Measurements from ENCODE around the gene ABCF2. TPM values are rescaled to one million over a fixed set of nuclear protein-coding genes. Genes with fewer than 3 reads are reported as not detected.

ABCF2 gene
- total RNA-seq, 1 donor = 70.0 TPM

DNA sequence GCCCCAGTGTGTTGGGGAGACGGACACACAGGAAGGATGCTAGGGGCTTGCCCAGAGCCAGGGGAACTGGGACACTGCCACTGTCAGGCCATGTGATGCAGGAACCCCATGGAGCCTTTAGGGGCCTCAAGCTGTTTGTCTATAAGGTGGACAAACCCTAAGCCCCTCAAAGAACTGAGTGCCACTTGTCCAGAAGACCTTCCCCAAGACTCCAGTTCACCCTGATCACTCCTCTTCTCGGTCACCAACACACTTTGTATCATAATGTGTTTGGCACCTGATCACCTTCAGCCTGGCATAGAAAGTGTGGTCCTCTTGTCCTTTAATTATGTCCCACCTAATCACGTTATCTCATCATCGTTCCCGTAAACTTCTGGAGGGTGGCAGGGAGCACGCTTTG, 17.4 kb downstream of the ABCF2 start:
- TF ChIP-seq, protein P1, sequence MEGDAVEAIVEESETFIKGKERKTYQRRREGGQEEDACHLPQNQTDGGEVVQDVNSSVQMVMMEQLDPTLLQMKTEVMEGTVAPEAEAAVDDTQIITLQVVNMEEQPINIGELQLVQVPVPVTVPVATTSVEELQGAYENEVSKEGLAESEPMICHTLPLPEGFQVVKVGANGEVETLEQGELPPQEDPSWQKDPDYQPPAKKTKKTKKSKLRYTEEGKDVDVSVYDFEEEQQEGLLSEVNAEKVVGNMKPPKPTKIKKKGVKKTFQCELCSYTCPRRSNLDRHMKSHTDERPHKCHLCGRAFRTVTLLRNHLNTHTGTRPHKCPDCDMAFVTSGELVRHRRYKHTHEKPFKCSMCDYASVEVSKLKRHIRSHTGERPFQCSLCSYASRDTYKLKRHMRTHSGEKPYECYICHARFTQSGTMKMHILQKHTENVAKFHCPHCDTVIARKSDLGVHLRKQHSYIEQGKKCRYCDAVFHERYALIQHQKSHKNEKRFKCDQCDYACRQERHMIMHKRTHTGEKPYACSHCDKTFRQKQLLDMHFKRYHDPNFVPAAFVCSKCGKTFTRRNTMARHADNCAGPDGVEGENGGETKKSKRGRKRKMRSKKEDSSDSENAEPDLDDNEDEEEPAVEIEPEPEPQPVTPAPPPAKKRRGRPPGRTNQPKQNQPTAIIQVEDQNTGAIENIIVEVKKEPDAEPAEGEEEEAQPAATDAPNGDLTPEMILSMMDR (IDR thresholded peaks at IDR 0.05; ENCODE audit: insufficient read depth, low read depth, low read length) = no peak
- DNase-seq (ENCODE audit: low read depth) = no peak
- H3K4me3 ChIP-seq (ENCODE audit: low read depth, low read length) = no peak overlapping the region

DNA sequence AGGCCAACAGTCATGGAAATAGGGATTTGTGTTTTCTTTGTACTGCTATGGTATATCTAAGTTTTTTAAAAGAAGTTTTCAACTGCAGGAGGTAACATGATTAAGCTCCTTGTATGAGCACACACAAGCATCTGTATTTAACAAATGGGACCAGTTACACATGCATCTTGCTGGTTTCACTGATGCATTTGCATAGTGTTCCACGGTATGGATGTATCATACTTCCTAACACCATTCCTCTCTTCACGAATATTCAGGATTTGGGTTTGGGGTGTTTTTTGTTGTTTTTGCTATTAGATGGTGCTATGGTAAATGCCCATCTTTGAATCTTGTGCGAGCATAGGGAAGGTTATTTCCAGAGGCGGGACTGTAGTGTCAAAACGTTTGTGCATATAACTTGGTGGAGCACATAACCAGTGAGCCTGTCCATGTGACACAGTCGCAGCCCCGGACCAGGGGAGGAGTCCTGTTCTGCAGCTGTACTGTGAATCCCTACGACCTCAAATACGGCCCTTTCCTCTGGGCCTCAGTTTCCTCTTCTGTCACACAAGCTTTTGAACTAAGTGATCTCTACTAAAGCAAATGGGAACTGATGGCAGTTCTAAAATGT, 18.6 kb downstream of the ABCF2 start:
- no peak overlapping the region for H3K4me3 ChIP-seq (ENCODE audit: low read depth, low read length)
- TF ChIP-seq, protein P1 (IDR thresholded peaks at IDR 0.05; ENCODE audit: insufficient read depth, low read depth, low read length) = no peak
- DNase-seq (ENCODE audit: low read depth) = no peak

DNA sequence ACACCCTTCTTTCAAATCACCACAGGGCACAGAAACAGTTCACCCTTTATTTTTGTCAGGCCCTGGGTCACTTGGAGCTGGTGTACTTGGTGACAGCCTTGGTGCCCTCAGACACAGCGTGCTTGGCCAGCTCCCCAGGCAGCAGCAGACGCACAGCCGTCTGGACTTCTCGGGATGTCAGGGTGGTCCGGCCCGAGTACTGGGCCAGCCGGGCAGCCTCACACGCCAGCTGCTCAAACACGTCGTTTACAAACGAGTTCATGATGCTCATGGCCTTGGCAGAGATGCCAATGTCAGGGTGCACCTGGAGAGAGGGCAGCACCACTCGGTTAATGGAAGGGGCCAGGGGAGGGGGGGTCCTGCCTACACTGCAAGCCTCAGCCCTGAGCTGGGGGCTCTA, 19.2 kb downstream of the ABCF2 start:
- TF ChIP-seq, protein P1 (IDR thresholded peaks at IDR 0.05; ENCODE audit: insufficient read depth, low read depth, low read length) = no peak

DNA sequence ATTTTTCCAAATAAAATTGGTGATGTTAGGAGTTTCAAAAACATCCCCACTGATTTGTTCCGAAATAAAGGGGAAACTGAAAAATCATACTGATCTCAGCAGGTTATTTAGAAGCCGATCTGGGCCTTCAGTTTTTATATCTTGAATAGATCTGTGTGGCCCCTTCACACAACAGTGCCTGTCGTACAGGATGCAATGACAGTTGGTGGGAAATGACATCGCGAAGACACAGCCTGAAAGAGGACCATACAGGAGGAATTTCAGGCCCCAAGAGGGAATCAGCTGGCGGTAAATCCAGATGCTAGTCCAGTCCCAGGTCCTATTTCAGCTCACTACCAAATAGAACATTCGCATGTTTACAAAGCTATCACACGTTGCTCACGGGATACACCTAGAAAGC, 19.7 kb downstream of the ABCF2 start:
- no peak for DNase-seq (ENCODE audit: low read depth)
- H3K4me3 ChIP-seq (ENCODE audit: low read depth, low read length) = no peak overlapping the region
- TF ChIP-seq, protein P1 (IDR thresholded peaks at IDR 0.05; ENCODE audit: insufficient read depth, low read depth, low read length) = no peak

More for the DNA sequence above, 19.2 kb downstream of the ABCF2 start:
- H3K4me3 ChIP-seq (ENCODE audit: low read depth, low read length) = no peak overlapping the region
- DNase-seq (ENCODE audit: low read depth) = no peak

DNA sequence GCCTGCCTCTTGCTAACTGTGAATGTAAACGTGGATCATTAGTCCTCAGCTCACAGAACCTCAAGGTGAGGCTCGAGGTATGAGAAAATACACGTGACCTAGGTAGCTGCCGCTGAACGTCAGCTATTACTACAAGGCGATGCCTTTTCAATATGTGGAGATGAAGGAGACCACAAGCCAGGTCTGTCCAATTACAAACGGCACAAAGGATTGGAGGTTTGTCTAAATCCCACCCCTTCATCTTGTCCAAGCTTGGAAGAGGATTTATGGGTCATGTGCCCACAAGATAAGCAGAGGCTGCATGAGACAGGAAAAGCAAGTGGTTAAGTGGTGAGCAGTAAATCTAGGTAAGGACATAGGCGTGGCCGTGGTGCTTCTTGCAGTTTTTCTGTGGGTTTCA, 20.1 kb downstream of the ABCF2 start:
- peak; percentile 51 for DNase-seq (ENCODE audit: low read depth)
- TF ChIP-seq, protein P1 (IDR thresholded peaks at IDR 0.05; ENCODE audit: insufficient read depth, low read depth, low read length) = no peak
- no peak overlapping the region for H3K4me3 ChIP-seq (ENCODE audit: low read depth, low read length)

DNA sequence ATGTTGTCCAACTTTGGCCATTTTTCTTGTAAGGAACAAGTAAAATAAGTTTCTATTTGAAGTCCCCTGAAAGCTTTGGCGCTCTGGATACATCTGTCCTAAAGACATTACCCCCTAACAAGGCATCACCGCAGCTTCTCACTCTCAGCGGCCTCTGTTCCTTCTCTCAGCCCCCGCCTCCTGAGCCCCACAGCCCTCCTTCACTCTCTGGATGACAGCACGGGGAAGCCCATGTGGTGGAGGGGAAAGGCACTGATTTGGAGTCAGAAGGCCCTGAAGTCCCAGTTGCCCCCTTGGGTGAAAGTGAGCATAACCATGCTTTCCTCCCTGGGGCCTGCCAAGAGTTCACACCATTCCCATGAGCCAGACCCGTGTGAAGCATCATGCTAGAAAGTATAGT, 21.3 kb downstream of the ABCF2 start:
- TF ChIP-seq, protein P1 (IDR thresholded peaks at IDR 0.05; ENCODE audit: insufficient read depth, low read depth, low read length) = no peak
- H3K4me3 ChIP-seq (ENCODE audit: low read depth, low read length) = no peak overlapping the region
- DNase-seq (ENCODE audit: low read depth) = no peak

Data from fibroblast of villous mesenchyme (primary cell).